Measurements from ENCODE around the gene ZNF200. TPM values are rescaled to one million over a fixed set of nuclear protein-coding genes. Genes with fewer than 3 reads are reported as not detected.
"Not testable (repeated sequence)": the region's sequence is repeated elsewhere in the genome, so short reads cannot be mapped to it uniquely, and the experiment has no call there.

ZNF200 gene
- total RNA-seq, 1 donor from 2014 or later = 5.0 TPM

DNA sequence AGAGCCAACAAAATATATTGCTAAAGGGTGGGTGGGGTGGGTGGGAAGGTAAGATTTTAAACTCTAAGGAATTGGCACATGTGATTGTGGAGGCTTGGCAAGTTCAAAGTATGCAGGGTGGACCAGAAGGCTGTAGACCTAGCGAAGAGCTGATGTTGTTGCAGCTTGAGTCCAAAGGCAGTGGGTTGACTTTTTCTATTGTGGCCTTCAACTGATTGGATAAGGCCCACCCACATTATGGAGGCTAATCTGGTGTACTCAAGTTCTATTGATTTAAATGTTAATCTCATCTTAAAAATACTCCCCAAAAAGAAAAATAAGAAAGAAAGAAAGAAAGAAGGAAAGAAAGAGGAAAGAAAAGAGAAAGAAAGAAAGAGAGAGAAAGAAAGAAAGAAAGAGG, 22.4 kb downstream of the ZNF200 start:
- TF ChIP-seq, protein P1, sequence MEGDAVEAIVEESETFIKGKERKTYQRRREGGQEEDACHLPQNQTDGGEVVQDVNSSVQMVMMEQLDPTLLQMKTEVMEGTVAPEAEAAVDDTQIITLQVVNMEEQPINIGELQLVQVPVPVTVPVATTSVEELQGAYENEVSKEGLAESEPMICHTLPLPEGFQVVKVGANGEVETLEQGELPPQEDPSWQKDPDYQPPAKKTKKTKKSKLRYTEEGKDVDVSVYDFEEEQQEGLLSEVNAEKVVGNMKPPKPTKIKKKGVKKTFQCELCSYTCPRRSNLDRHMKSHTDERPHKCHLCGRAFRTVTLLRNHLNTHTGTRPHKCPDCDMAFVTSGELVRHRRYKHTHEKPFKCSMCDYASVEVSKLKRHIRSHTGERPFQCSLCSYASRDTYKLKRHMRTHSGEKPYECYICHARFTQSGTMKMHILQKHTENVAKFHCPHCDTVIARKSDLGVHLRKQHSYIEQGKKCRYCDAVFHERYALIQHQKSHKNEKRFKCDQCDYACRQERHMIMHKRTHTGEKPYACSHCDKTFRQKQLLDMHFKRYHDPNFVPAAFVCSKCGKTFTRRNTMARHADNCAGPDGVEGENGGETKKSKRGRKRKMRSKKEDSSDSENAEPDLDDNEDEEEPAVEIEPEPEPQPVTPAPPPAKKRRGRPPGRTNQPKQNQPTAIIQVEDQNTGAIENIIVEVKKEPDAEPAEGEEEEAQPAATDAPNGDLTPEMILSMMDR (IDR thresholded peaks at IDR 0.05; ENCODE audit: insufficient read depth, low read length, poor library complexity, severe bottlenecking) = no peak

DNA sequence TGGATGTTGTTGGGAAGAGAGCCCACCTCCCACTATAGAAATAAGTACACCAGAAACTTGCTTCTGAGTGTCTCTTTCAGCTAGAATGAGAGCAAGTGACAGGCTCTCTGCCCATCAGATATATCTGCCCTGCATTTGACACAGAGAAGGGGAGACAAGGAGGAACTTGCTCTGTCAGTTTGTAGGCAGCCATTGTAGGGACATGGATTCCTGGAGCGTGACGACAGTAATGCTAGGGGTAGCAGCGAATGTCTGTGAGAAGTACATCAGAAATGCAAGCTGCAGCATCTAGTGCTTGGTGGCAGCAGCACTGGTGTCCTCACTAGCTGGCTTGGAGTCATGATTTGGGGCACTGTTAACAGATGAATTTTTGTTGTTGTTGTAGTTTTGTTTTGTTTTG, 23.0 kb downstream of the ZNF200 start:
- no peak overlapping the region for H3K4me3 ChIP-seq (ENCODE audit: low read depth, low read length)
- H3K36me3 ChIP-seq (ENCODE audit: control insufficient read depth, insufficient read depth, low read length) = no peaks in the 10 kb centered on the region
- DNase-seq (ENCODE audit: low read depth) = no peak
- TF ChIP-seq, protein P1 (IDR thresholded peaks at IDR 0.05; ENCODE audit: insufficient read depth, low read length, poor library complexity, severe bottlenecking) = no peak
- H3K27me3 ChIP-seq (ENCODE audit: control insufficient read depth, insufficient read depth, low read length) = no peaks in the 10 kb centered on the region

More for the DNA sequence above, 22.4 kb downstream of the ZNF200 start:
- no peaks in the 10 kb centered on the region for H3K36me3 ChIP-seq (ENCODE audit: control insufficient read depth, insufficient read depth, low read length)
- no peaks in the 10 kb centered on the region for H3K27me3 ChIP-seq (ENCODE audit: control insufficient read depth, insufficient read depth, low read length)
- no peak for DNase-seq (ENCODE audit: low read depth)
- no peak overlapping the region for H3K4me3 ChIP-seq (ENCODE audit: low read depth, low read length)

DNA sequence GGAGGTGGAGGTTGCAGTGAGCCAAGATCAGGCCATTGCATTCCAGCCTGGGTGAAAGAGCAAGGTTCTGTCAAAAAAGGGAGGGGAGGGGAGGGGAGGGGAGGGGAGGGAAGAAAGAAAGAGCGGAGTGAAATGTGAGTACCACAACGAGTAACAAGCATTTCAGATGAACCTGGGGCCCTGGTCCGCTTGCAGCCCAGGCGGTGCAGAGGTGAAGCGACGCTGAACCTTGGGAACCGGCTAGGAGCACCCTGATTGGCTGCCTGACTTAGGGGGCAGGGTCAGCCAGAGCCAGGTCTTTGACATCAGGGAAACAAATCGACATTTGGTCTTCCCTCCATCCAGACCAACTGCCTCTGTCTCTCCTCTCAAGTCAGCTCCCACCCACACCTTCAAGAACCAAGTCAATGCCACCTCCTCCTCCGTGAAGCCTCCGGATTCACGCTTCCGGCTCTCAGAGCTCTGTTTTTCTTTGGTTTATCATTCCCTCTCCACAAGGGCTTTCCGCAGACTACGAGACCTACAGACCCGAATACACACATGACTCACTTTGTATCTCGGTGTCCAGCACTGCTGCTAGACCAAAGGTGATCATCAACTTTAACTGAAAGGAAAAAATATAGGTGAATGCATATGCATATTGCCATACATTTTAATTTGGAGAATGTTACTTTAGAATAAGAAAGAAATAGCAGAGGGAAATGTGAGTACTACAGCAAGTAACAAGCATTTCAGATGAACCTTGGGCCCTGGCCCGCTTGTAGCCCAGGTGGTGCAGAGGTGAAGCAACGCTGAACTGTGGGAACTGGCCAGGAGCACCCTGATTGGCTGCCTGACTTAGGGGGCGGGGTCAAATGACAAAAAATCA, 27.6 kb downstream of the ZNF200 start:
- Histone ChIP-seq H3K27me3 (ENCODE audit: control insufficient read depth, insufficient read depth, low read length) (no peaks in the 10 kb centered on the region), H3K4me3 (ENCODE audit: low read depth, low read length) (no peak overlapping the region), H3K36me3 (ENCODE audit: control insufficient read depth, insufficient read depth, low read length) (no peaks in the 10 kb centered on the region)
- TF ChIP-seq, protein P1 (IDR thresholded peaks at IDR 0.05; ENCODE audit: insufficient read depth, low read length, poor library complexity, severe bottlenecking) = no peak
- no peak for DNase-seq (ENCODE audit: low read depth)

DNA sequence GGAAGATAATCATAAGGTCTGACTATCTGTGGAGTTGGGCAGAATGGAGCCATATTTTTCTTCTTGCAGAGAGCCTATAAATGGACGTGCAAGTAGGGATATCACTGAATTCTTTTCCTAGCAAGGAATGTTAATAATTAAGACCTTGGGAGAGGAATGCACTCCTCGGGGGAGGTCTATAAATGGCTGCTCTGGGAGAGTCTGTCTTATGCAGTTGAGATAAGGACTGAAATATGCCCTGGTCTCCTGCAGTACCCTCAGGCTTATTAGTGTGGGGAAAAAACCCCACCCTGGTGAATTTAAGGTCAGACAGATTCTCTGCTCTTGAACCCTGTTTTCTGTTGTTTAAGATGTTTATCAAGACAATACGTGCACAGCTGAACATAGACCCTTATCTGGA, 29.0 kb downstream of the ZNF200 start:
- not testable (repeated sequence) for H3K36me3 ChIP-seq (ENCODE audit: control insufficient read depth, insufficient read depth, low read length); DNase-seq (ENCODE audit: low read depth); H3K4me3 ChIP-seq (ENCODE audit: low read depth, low read length); H3K27me3 ChIP-seq (ENCODE audit: control insufficient read depth, insufficient read depth, low read length)

DNA sequence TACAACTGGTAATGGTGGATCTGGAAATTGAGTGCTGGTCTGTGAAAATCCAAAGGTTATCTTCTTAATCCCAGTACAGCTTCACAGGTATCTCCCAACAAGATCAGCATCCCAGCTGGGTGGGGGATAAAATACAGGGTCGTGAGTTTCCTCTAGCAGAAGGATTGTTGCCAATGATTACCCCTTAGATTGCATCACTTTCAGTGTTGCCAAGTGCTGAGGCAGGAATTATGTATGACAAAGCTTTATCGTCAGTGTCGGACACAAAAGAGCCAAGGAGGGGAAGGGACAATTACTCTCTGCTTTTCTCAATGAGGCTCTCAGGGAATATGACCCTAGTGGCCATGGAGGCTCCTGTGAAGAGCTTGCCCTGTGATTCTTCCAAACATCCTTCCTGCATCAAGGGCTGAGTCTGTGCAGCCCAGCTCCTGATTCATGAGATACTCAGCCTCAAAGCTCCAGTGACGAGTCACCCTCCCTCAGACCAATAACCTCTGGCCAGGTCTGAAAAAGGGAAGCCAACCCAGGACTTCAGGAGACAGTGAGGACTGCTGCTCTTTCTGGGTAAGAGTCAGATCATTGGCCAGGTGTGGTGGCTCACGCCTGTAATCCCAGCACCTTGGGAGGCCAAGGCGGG, 31.9 kb downstream of the ZNF200 start:
- no peak for DNase-seq (ENCODE audit: low read depth)

More for the DNA sequence above, 31.9 kb downstream of the ZNF200 start:
- Histone ChIP-seq H3K4me3 (ENCODE audit: low read depth, low read length) (no peak overlapping the region), H3K36me3 (ENCODE audit: control insufficient read depth, insufficient read depth, low read length) (no peaks in the 10 kb centered on the region), H3K27me3 (ENCODE audit: control insufficient read depth, insufficient read depth, low read length) (peaks cover 1% of the 10 kb centered on the region)
- TF ChIP-seq, protein P1 (IDR thresholded peaks at IDR 0.05; ENCODE audit: insufficient read depth, low read length, poor library complexity, severe bottlenecking) = no peak
